Stimulated activated effector memory CD8-positive, alpha-beta T cell treated with anti-CD3 and anti-CD28 coated beads, Interleukin-12 subunit alpha, Interleukin-12 subunit beta, amount 100 ng/mL, for 72 hours (primary cell): Measurements from ENCODE around the gene PA2G4.
A peak's percentile ranks its signal among the peaks of the same experiment; 100 is the strongest.

Experiments used
- ATAC-seq: fragments of 150-1000 bp; cut with Tn5 transposase; 2 replicates; pipeline ENCODE4 v1.10.0; 2021
- DNase-seq, 2 donors: peaks; one replicate each; pipeline ENCODE4 v3.0.0; 2021 to 2022; ENCODE audit warnings: low spot score in 2 of 2
- H3K27ac Mint-ChIP-seq: one replicate; pipeline ENCODE4 v1.8.0; 2022; ENCODE audit warnings: mild to moderate bottlenecking, mixed read lengths
- H3K36me3 Mint-ChIP-seq: one replicate; pipeline ENCODE4 v1.8.0; 2022; ENCODE audit warnings: mild to moderate bottlenecking, mixed read lengths
- H3K4me1 Mint-ChIP-seq: one replicate; pipeline ENCODE4 v1.8.0; 2022; ENCODE audit warnings: mixed read lengths
- H3K4me3 Mint-ChIP-seq: one replicate; pipeline ENCODE4 v1.8.0; 2022; ENCODE audit warnings: mild to moderate bottlenecking, mixed read lengths
- H3K9me3 Mint-ChIP-seq: one replicate; pipeline ENCODE4 v1.8.0; 2022; ENCODE audit warnings: mixed read lengths

PA2G4 gene

GRCh38 chr12:56128670-56129205, 24.4 kb downstream of the PA2G4 start:
- ATAC-seq: no peak
- H3K27ac Mint-ChIP-seq: peak overlapping the region; percentile 97
- H3K4me1 Mint-ChIP-seq: peaks cover 68% of the 10 kb centered on the region
- peaks cover 68% of the 10 kb centered on the region for H3K36me3 Mint-ChIP-seq
- H3K9me3 Mint-ChIP-seq: no peaks in the 10 kb centered on the region
- no peak for DNase-seq
- peak overlapping the region; percentile 100 for H3K4me3 Mint-ChIP-seq

- ATAC-seq: peak; percentile 53
- H3K4me3 Mint-ChIP-seq: peak overlapping the region; percentile 100
- H3K27ac Mint-ChIP-seq: peak overlapping the region; percentile 97
- peak; percentile 61 to 89 for DNase-seq
- no peaks in the 10 kb centered on the region for H3K9me3 Mint-ChIP-seq
- peaks cover 62% of the 10 kb centered on the region for H3K4me1 Mint-ChIP-seq
- H3K36me3 Mint-ChIP-seq: peaks cover 75% of the 10 kb centered on the region
These were observed 25.0 kb downstream of the PA2G4 start for GRCh38 chr12:56129206-56129941.

- Mint-ChIP-seq H3K36me3 (peaks cover 81% of the 10 kb centered on the region), H3K4me3 (peak overlapping the region; percentile 100), H3K27ac (peak overlapping the region; percentile 97), H3K9me3 (no peaks in the 10 kb centered on the region), H3K4me1 (peaks cover 60% of the 10 kb centered on the region)
- ATAC-seq (no peak), DNase-seq (no peak)
These were observed 25.7 kb downstream of the PA2G4 start for GRCh38 chr12:56129942-56130495.

- Mint-ChIP-seq H3K4me1 (peaks cover 59% of the 10 kb centered on the region), H3K36me3 (peaks cover 88% of the 10 kb centered on the region), H3K4me3 (peak overlapping the region; percentile 100)
These were observed 26.5 kb downstream of the PA2G4 start for GRCh38 chr12:56130876-56131275.

GRCh38 chr12:56134897-56135296, 30.5 kb downstream of the PA2G4 start:
- H3K4me3 Mint-ChIP-seq: no peak overlapping the region
- H3K36me3 Mint-ChIP-seq: peaks cover 100% of the 10 kb centered on the region
- peak overlapping the region; percentile 97 for H3K27ac Mint-ChIP-seq
- ATAC-seq (no peak), DNase-seq (no peak)
- no peaks in the 10 kb centered on the region for H3K9me3 Mint-ChIP-seq
- peaks cover 46% of the 10 kb centered on the region for H3K4me1 Mint-ChIP-seq

More at GRCh38 chr12:56130876-56131275, 26.5 kb downstream of the PA2G4 start:
- H3K9me3 Mint-ChIP-seq: no peaks in the 10 kb centered on the region
- H3K27ac Mint-ChIP-seq: peak overlapping the region; percentile 97
- DNase-seq (no peak), ATAC-seq (no peak)

GRCh38 chr12:56137853-56138571, 33.7 kb downstream of the PA2G4 start:
- ATAC-seq (no peak), DNase-seq (no peak)
- Mint-ChIP-seq H3K4me1 (peaks cover 38% of the 10 kb centered on the region), H3K9me3 (no peaks in the 10 kb centered on the region), H3K36me3 (peaks cover 100% of the 10 kb centered on the region), H3K27ac (peak overlapping the region; percentile 74), H3K4me3 (no peak overlapping the region)

- Mint-ChIP-seq H3K36me3 (peaks cover 91% of the 10 kb centered on the region), H3K9me3 (no peaks in the 10 kb centered on the region)
- ATAC-seq: no peak
These were observed 37.8 kb downstream of the PA2G4 start for GRCh38 chr12:56141946-56142784.

GRCh38 chr12:56143217-56143616, 38.9 kb downstream of the PA2G4 start:
- peaks cover 81% of the 10 kb centered on the region for H3K36me3 Mint-ChIP-seq
- peak overlapping the region; percentile 91 for H3K27ac Mint-ChIP-seq
- DNase-seq (no peak), ATAC-seq (peak; percentile 68)
- H3K4me1 Mint-ChIP-seq: peaks cover 37% of the 10 kb centered on the region
- H3K9me3 Mint-ChIP-seq: no peaks in the 10 kb centered on the region
- no peak overlapping the region for H3K4me3 Mint-ChIP-seq

More at GRCh38 chr12:56141946-56142784, 37.8 kb downstream of the PA2G4 start:
- H3K4me1 Mint-ChIP-seq: peaks cover 44% of the 10 kb centered on the region
- no peak for DNase-seq
- peak overlapping the region; percentile 91 for H3K27ac Mint-ChIP-seq
- H3K4me3 Mint-ChIP-seq: no peak overlapping the region

- no peak overlapping the region for H3K4me3 Mint-ChIP-seq
- H3K36me3 Mint-ChIP-seq: peaks cover 74% of the 10 kb centered on the region
- H3K4me1 Mint-ChIP-seq: peaks cover 31% of the 10 kb centered on the region
- H3K27ac Mint-ChIP-seq: peak overlapping the region; percentile 91
- no peak for ATAC-seq
- H3K9me3 Mint-ChIP-seq: no peaks in the 10 kb centered on the region
- DNase-seq: no peak
These were observed 39.5 kb downstream of the PA2G4 start for GRCh38 chr12:56143870-56144269.

- H3K9me3 Mint-ChIP-seq: no peaks in the 10 kb centered on the region
- H3K4me3 Mint-ChIP-seq: no peak overlapping the region
- DNase-seq (no peak), ATAC-seq (no peak)
- peak overlapping the region; percentile 48 for H3K27ac Mint-ChIP-seq
- peaks cover 33% of the 10 kb centered on the region for H3K4me1 Mint-ChIP-seq
- H3K36me3 Mint-ChIP-seq: peaks cover 66% of the 10 kb centered on the region
These were observed 40.9 kb downstream of the PA2G4 start for GRCh38 chr12:56145217-56145616.

- H3K36me3 Mint-ChIP-seq: peaks cover 66% of the 10 kb centered on the region
- DNase-seq: no peak
- peaks cover 41% of the 10 kb centered on the region for H3K4me1 Mint-ChIP-seq
- no peak for ATAC-seq
- H3K4me3 Mint-ChIP-seq: no peak overlapping the region
- no peaks in the 10 kb centered on the region for H3K9me3 Mint-ChIP-seq
- H3K27ac Mint-ChIP-seq: no peak overlapping the region
These were observed 42.4 kb downstream of the PA2G4 start for GRCh38 chr12:56146492-56147460.

GRCh38 chr12:56150563-56150962, 46.2 kb downstream of the PA2G4 start:
- no peak for ATAC-seq
- Mint-ChIP-seq H3K4me1 (peaks cover 58% of the 10 kb centered on the region), H3K4me3 (peak overlapping the region; percentile 87), H3K36me3 (peaks cover 50% of the 10 kb centered on the region), H3K9me3 (no peaks in the 10 kb centered on the region), H3K27ac (peak overlapping the region; percentile 98)
- DNase-seq: no peak

GRCh38 chr12:56151672-56152131, 47.3 kb downstream of the PA2G4 start:
- ATAC-seq: peak; percentile 78
- peak; percentile 41 to 82 for DNase-seq

More at GRCh38 chr12:56151672-56152131, 47.3 kb downstream of the PA2G4 start:
- Mint-ChIP-seq H3K27ac (peak overlapping the region; percentile 98), H3K36me3 (peaks cover 53% of the 10 kb centered on the region), H3K4me1 (peaks cover 54% of the 10 kb centered on the region), H3K4me3 (peak overlapping the region; percentile 87), H3K9me3 (no peaks in the 10 kb centered on the region)
